ENCODE data around the gene HIRIP3. TPM values are rescaled to one million over a fixed set of nuclear protein-coding genes. Genes with fewer than 3 reads are reported as not detected.
"Not testable (repeated sequence)": the region's sequence is repeated elsewhere in the genome, so short reads cannot be mapped to it uniquely, and the experiment has no call there.

HIRIP3 gene, protein sequence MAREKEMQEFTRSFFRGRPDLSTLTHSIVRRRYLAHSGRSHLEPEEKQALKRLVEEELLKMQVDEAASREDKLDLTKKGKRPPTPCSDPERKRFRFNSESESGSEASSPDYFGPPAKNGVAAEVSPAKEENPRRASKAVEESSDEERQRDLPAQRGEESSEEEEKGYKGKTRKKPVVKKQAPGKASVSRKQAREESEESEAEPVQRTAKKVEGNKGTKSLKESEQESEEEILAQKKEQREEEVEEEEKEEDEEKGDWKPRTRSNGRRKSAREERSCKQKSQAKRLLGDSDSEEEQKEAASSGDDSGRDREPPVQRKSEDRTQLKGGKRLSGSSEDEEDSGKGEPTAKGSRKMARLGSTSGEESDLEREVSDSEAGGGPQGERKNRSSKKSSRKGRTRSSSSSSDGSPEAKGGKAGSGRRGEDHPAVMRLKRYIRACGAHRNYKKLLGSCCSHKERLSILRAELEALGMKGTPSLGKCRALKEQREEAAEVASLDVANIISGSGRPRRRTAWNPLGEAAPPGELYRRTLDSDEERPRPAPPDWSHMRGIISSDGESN
- 10 to 100 TPM; 15.3 to 16.6 TPM for total RNA-seq
- polyA plus RNA-seq = 10 to 100 TPM; 10.6 to 30.1 (median 18.7) TPM
- total RNA-seq = 12.3 to 24.1 (median 17.8) reads per million in 6 experiments

DNA sequence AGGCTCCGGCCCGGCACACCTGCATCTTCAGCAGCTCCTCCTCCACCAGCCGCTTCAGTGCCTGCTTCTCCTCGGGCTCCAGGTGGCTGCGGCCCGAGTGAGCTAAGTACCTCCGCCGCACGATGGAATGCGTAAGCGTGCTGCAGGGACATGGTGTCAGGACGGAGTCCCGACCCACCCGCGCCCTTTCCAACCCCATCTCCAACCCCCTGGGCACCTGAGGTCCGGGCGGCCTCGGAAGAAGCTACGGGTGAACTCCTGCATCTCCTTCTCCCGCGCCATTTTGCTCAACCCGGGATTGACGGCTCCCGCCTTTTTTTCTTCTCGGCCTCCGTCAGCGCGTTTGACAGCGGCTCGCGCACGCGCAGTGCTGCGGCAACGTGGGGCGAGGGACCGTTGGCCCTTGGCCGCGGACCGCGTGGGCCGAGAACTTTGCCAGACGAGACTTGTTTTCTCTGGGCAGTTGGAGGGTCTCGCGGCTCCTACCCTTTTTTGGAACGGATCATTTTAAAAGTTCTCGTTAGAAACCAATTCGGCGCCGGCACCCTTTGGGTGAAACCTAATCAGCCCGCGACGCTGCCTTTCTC, at the start of gene HIRIP3:
Gene HIRIP3, minus strand, starts transcription at position 294 of the 587 bp plus-strand sequence. Its CDS starts 12 bp downstream, at position 282.
- H3K4me3 Mint-ChIP-seq = peak within 1 kb of the TSS; percentile 96 to 100 (median 97)
- POLR2A ChIA-PET = interaction anchor here (0.7 to 4.2 kb wide), 10 partner anchors 9 to 295 kb away, joined by 3 to 39 read pairs (median 4); partner anchors contain the start of genes ALDOA, CDIPT, KCTD13 and KIF22
- no peaks in the 10 kb centered on the region for H3K27me3 Mint-ChIP-seq
- H3K9me3 Mint-ChIP-seq = no peaks in the 10 kb centered on the region
- peak; percentile 76 to 92 (median 84) for DNase-seq
- peak; percentile 68 to 70 for ATAC-seq
- peak within 1 kb of the TSS; percentile 91 to 99 (median 98) for H3K27ac Mint-ChIP-seq
- H3K4me1 Mint-ChIP-seq = peaks cover 30 to 48% (median 39%) of the 10 kb centered on the region in 4 donors
- peaks cover 0 to 41% (median 2%) of the 10 kb centered on the region in 3 donors for H3K36me3 Mint-ChIP-seq

- POLR2A ChIA-PET = interaction anchor here (0.6 to 1.1 kb wide), 2 partner anchors 24 to 49 kb away, joined by 3 read pairs; partner anchors contain the start of gene ALDOA
- H3K27ac Mint-ChIP-seq = no peak overlapping the region
- no peak overlapping the region for H3K4me3 Mint-ChIP-seq
- H3K9me3 Mint-ChIP-seq = no peaks in the 10 kb centered on the region
- peaks cover 0 to 5% (median 2%) of the 10 kb centered on the region in 4 donors for H3K4me1 Mint-ChIP-seq
- no peaks in the 10 kb centered on the region for H3K36me3 Mint-ChIP-seq
- H3K27me3 Mint-ChIP-seq = peaks cover 0 to 8% (median 3%) of the 10 kb centered on the region in 5 donors
- no peak for ATAC-seq
- peak in 2 of 10 donors; percentile 38 to 40 for DNase-seq
Observed at GRCh38 chr16:30041841-30042240, 46.4 kb upstream of the HIRIP3 start.

GRCh38 chr16:30040690-30041089, 45.3 kb upstream of the HIRIP3 start:
- POLR2A ChIA-PET = interaction anchor here (1.1 kb wide), 1 partner anchor 25 kb away, joined by 3 read pairs; the partner anchor contains the start of gene ALDOA
- H3K27ac Mint-ChIP-seq = peak overlapping the region in 1 of 10 donors; percentile 9
- not testable (repeated sequence) for H3K9me3 Mint-ChIP-seq, ATAC-seq, H3K27me3 Mint-ChIP-seq, H3K4me3 Mint-ChIP-seq, H3K36me3 Mint-ChIP-seq, H3K4me1 Mint-ChIP-seq, DNase-seq

GRCh38 chr16:30040221-30040620, 44.8 kb upstream of the HIRIP3 start:
- Mint-ChIP-seq H3K4me1 (peaks cover 0 to 3% (median 1%) of the 10 kb centered on the region in 4 donors), H3K27ac (peak overlapping the region in 1 of 10 donors; percentile 9), H3K4me3 (no peak overlapping the region), H3K9me3 (no peaks in the 10 kb centered on the region), H3K27me3 (peaks cover 2 to 8% (median 5%) of the 10 kb centered on the region in 5 donors), H3K36me3 (no peaks in the 10 kb centered on the region)
- ATAC-seq (no peak), DNase-seq (no peak)
- POLR2A ChIA-PET = no interaction called here

GRCh38 chr16:30033270-30033669, 37.9 kb upstream of the HIRIP3 start:
- H3K4me1 Mint-ChIP-seq = peaks cover 7 to 18% (median 13%) of the 10 kb centered on the region in 4 donors
- H3K27me3 Mint-ChIP-seq = peaks cover 18 to 49% (median 22%) of the 10 kb centered on the region in 5 donors
- DNase-seq = no peak
- H3K9me3 Mint-ChIP-seq = no peaks in the 10 kb centered on the region
- no peak overlapping the region for H3K27ac Mint-ChIP-seq
- H3K36me3 Mint-ChIP-seq = no peaks in the 10 kb centered on the region
- POLR2A ChIA-PET = no interaction called here
- ATAC-seq = no peak
- H3K4me3 Mint-ChIP-seq = no peak overlapping the region

DNA sequence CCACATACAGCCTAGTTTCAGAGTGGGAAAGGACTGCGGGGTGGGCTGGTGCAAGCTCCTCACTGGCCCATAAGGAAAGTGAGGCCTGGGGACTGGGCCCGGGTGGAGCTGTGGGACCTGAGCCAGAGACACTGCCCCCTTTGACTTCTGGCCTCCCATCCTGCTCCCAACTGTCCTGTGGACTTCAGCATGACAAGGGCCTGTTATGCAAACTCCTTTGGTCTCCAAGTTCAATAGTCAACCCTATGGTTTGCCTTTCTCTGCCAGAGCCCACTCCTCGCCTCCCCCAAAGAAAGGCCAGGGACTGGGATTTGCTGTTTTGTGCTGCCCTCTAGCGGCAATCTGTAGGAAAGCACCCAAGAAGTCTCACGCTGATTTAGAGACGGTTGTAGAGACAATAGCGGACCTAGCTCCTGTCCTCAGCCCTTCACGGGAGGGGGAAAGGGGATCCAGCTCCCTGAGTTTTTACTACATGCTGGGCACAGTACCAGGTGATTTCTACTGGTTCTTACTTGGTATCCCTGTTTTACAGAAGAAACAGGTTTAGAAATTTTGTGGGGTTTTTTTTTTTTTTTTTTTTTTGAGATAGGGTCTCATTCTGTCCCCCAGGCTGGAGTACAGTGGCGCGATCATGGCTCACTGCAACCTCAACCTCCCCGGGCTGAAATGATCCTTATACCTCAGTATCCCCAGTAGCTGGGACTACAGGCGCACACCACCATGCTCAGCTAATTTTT, 36.8 kb upstream of the HIRIP3 start:
- H3K27ac Mint-ChIP-seq = peak overlapping the region in 1 of 10 donors; percentile 36
- H3K36me3 Mint-ChIP-seq = no peaks in the 10 kb centered on the region
- ATAC-seq (peak; percentile 64 to 72), DNase-seq (peak; percentile 41 to 77 (median 60))
- H3K27me3 Mint-ChIP-seq = peaks cover 23 to 60% (median 28%) of the 10 kb centered on the region in 5 donors
- no peaks in the 10 kb centered on the region for H3K9me3 Mint-ChIP-seq
- POLR2A ChIA-PET = interaction anchor here (0.6 to 1.3 kb wide), 6 partner anchors 9 to 358 kb away, joined by 3 to 6 read pairs (median 4); partner anchors contain the start of genes ALDOA and C16orf92
- H3K4me1 Mint-ChIP-seq = peaks cover 7 to 24% (median 13%) of the 10 kb centered on the region in 4 donors
- H3K4me3 Mint-ChIP-seq = peak overlapping the region; percentile 15 to 80 (median 54)

- Mint-ChIP-seq H3K4me1 (peaks cover 10 to 24% (median 13%) of the 10 kb centered on the region in 4 donors), H3K27me3 (peaks cover 24 to 67% (median 35%) of the 10 kb centered on the region in 5 donors), H3K9me3 (no peaks in the 10 kb centered on the region), H3K36me3 (no peaks in the 10 kb centered on the region), H3K4me3 (peak overlapping the region in 5 of 10 donors; percentile 18 to 80 (median 25)), H3K27ac (no peak overlapping the region)
- DNase-seq (no peak), ATAC-seq (peak in 1 of 2 donors; percentile 15)
- POLR2A ChIA-PET = interaction anchor here (0.6 to 1.3 kb wide), 3 partner anchors 9 to 298 kb away, joined by 3 to 6 read pairs (median 3); partner anchors contain the start of genes ALDOA and C16orf92
Observed at GRCh38 chr16:30031477-30031918, 36.1 kb upstream of the HIRIP3 start.

GRCh38 chr16:30030841-30031413, 35.5 kb upstream of the HIRIP3 start, which contains the start of gene TLCD3B:
Gene TLCD3B (minus strand): TSS chr16:30031271. CDS start chr16:30030527, 744 bp downstream.
- Mint-ChIP-seq H3K36me3 (no peaks in the 10 kb centered on the region), H3K27me3 (peaks cover 24 to 71% (median 36%) of the 10 kb centered on the region in 5 donors), H3K4me3 (peak within 1 kb of the TSS; percentile 36 to 83 (median 58)), H3K27ac (peak within 1 kb of the TSS in 3 of 10 donors; percentile 18 to 49 (median 36)), H3K9me3 (no peaks in the 10 kb centered on the region), H3K4me1 (peaks cover 10 to 24% (median 13%) of the 10 kb centered on the region in 4 donors)
- POLR2A ChIA-PET = interaction anchor here (1.3 kb wide), 1 partner anchor 35 kb away, joined by 3 read pairs; the partner anchor contains the start of gene ALDOA
- DNase-seq (peak in 1 of 10 donors; percentile 24), ATAC-seq (peak; percentile 53 to 63)

DNA sequence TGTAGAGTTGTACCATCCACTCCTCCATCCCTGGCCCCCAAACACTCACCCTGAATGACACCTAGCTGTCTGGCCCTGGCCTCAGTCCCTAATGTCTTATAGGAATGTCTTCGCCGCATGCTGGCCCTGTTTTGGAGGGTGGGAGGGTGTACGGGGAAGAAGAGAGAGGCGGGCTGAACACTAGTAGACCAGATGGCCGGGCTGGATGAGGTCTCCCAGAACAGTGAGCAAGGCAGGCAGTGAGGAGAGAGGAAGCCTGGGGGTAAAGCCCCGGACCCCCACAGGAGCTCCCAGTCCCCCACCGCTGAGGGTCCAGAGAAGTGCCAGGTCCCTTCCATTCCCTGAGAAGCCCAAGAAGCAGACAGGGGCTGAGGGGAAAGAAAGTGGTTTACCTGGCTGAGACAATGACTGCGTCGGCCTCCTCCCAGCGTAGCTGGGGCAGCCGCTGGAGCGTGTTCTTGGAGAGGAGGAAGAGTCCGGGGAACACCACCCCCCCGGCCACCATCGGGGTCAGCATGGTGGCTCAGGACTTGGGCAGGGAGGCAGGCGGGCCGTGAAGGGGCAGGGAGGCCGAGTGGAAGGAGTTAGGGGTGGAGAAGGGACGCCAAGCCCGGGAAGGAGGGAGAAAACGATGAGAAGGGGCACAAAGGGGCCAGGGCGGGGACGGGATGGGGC, 34.7 kb upstream of the HIRIP3 start:
- ATAC-seq (no peak), DNase-seq (no peak)
- H3K4me1 Mint-ChIP-seq = peaks cover 10 to 24% (median 13%) of the 10 kb centered on the region in 4 donors
- peaks cover 24 to 65% (median 36%) of the 10 kb centered on the region in 5 donors for H3K27me3 Mint-ChIP-seq
- H3K27ac Mint-ChIP-seq = peak overlapping the region in 2 of 10 donors; percentile 18 to 49
- H3K9me3 Mint-ChIP-seq = no peaks in the 10 kb centered on the region
- POLR2A ChIA-PET = interaction anchor here (0.6 kb wide), 1 partner anchor 246 kb away, joined by 3 read pairs; no protein-coding TSS in a partner anchor
- H3K4me3 Mint-ChIP-seq = peak overlapping the region in 9 of 10 donors; percentile 36 to 83 (median 57)
- no peaks in the 10 kb centered on the region for H3K36me3 Mint-ChIP-seq

DNA sequence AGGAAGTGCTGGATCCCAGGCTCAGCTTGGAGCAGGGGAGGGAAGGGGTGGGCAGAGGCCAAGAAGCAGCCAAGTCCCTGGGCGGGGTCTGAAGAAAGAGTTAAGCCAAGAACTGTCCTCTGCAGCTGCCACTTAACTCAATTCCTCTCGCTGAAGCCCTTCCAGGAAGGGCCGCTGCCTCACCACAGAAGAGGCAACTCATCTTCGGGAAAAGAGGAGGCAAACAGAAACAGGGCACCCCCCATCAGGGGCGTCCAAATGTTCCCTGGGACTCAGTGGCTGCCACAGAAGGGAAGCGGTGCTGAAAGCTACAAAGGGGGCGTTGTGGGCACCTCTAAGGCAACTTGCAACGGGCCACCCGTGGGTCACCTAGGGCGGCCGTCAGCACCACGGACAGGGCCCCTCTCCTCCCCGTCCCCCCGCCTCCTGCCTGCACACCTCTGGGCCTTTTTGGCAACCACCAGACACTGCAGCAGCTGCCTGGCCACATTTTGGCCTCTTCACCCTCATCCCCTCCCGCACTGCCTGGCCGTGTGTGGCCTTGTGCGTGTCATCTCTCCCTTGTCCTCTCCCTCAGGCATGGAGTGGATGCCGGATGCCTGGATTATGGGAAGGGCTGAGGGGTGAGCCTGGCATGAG, 33.1 kb upstream of the HIRIP3 start:
- Mint-ChIP-seq H3K4me1 (peaks cover 10 to 24% (median 13%) of the 10 kb centered on the region in 4 donors), H3K36me3 (no peaks in the 10 kb centered on the region), H3K4me3 (no peak overlapping the region), H3K9me3 (no peaks in the 10 kb centered on the region), H3K27me3 (peaks cover 21 to 57% (median 36%) of the 10 kb centered on the region in 5 donors), H3K27ac (no peak overlapping the region)
- POLR2A ChIA-PET = no interaction called here
- DNase-seq = no peak
- peak; percentile 31 to 32 for ATAC-seq
